ENCODE measurements around the gene CUEDC1.

Gene CUEDC1

GRCh38 chr17:57972151-57972550, 16.9 kb upstream of the CUEDC1 start:
- Histone ChIP-seq H3K36me3 (replicated peaks) (peaks cover 17% of the 10 kb centered on the region), H3K27ac (no peak overlapping the region), H3K4me3 (ENCODE audit: low read depth, low read length) (no peak overlapping the region), H3K27me3 (replicated peaks) (no peaks in the 10 kb centered on the region)
- in situ Hi-C loops (cut with HindIII; ENCODE audit: low pct_ligation_motif_present, low sequenced_read_pairs) = no loop called here
- no peak for TF ChIP-seq CTCF (IDR thresholded peaks at IDR 0.05; ENCODE audit: low read depth, low read length, missing control alignments)
- no peak for DNase-seq

- Histone ChIP-seq H3K36me3 (replicated peaks) (peaks cover 12% of the 10 kb centered on the region), H3K27ac (no peak overlapping the region), H3K27me3 (replicated peaks) (no peaks in the 10 kb centered on the region), H3K4me3 (ENCODE audit: low read depth, low read length) (no peak overlapping the region)
- TF ChIP-seq CTCF (IDR thresholded peaks at IDR 0.05; ENCODE audit: low read depth, low read length, missing control alignments) = no peak
- in situ Hi-C loops (cut with HindIII; ENCODE audit: low pct_ligation_motif_present, low sequenced_read_pairs) = no loop called here
- DNase-seq = no peak
Observed at GRCh38 chr17:57971572-57971971, 16.4 kb upstream of the CUEDC1 start.

GRCh38 chr17:57970710-57971109, 15.5 kb upstream of the CUEDC1 start:
- peaks cover 10% of the 10 kb centered on the region for H3K36me3 ChIP-seq (replicated peaks)
- H3K4me3 ChIP-seq (ENCODE audit: low read depth, low read length) = no peak overlapping the region
- no peak for TF ChIP-seq CTCF (IDR thresholded peaks at IDR 0.05; ENCODE audit: low read depth, low read length, missing control alignments)
- DNase-seq = no peak
- in situ Hi-C loops (cut with HindIII; ENCODE audit: low pct_ligation_motif_present, low sequenced_read_pairs) = no loop called here
- no peak overlapping the region for H3K27ac ChIP-seq
- no peaks in the 10 kb centered on the region for H3K27me3 ChIP-seq (replicated peaks)

GRCh38 chr17:57968456-57968855, 13.2 kb upstream of the CUEDC1 start:
- no peaks in the 10 kb centered on the region for H3K27me3 ChIP-seq (replicated peaks)
- H3K4me3 ChIP-seq (ENCODE audit: low read depth, low read length) = no peak overlapping the region
- DNase-seq = no peak
- H3K36me3 ChIP-seq (replicated peaks) = no peaks in the 10 kb centered on the region
- in situ Hi-C loops (cut with HindIII; ENCODE audit: low pct_ligation_motif_present, low sequenced_read_pairs) = no loop called here
- no peak overlapping the region for H3K27ac ChIP-seq
- no peak for TF ChIP-seq CTCF (IDR thresholded peaks at IDR 0.05; ENCODE audit: low read depth, low read length, missing control alignments)

GRCh38 chr17:57966875-57967274, 11.7 kb upstream of the CUEDC1 start:
- no peak for TF ChIP-seq CTCF (IDR thresholded peaks at IDR 0.05; ENCODE audit: low read depth, low read length, missing control alignments)
- no peak overlapping the region for H3K27ac ChIP-seq
- no peaks in the 10 kb centered on the region for H3K27me3 ChIP-seq (replicated peaks)
- H3K4me3 ChIP-seq (ENCODE audit: low read depth, low read length) = no peak overlapping the region
- no peak for DNase-seq
- in situ Hi-C loops (cut with HindIII; ENCODE audit: low pct_ligation_motif_present, low sequenced_read_pairs) = no loop called here
- no peaks in the 10 kb centered on the region for H3K36me3 ChIP-seq (replicated peaks)

- in situ Hi-C loops (cut with HindIII; ENCODE audit: low pct_ligation_motif_present, low sequenced_read_pairs) = no loop called here
- H3K4me3 ChIP-seq (ENCODE audit: low read depth, low read length) = no peak overlapping the region
- no peak for DNase-seq
Observed at GRCh38 chr17:57966246-57966645, 11.0 kb upstream of the CUEDC1 start.

More at GRCh38 chr17:57966246-57966645, 11.0 kb upstream of the CUEDC1 start:
- Histone ChIP-seq H3K27ac (no peak overlapping the region), H3K27me3 (replicated peaks) (no peaks in the 10 kb centered on the region), H3K36me3 (replicated peaks) (no peaks in the 10 kb centered on the region)
- TF ChIP-seq CTCF (IDR thresholded peaks at IDR 0.05; ENCODE audit: low read depth, low read length, missing control alignments) = no peak

Measured in brain microvascular endothelial cell (primary cell).